ENCODE results near the gene ANKS1A. TPM values are rescaled to one million over a fixed set of nuclear protein-coding genes. Genes with fewer than 3 reads are reported as not detected.

ANKS1A gene
- total and polyA plus RNA-seq, 9 donors = 16.0 to 45.0 (median 27.3) TPM

DNA sequence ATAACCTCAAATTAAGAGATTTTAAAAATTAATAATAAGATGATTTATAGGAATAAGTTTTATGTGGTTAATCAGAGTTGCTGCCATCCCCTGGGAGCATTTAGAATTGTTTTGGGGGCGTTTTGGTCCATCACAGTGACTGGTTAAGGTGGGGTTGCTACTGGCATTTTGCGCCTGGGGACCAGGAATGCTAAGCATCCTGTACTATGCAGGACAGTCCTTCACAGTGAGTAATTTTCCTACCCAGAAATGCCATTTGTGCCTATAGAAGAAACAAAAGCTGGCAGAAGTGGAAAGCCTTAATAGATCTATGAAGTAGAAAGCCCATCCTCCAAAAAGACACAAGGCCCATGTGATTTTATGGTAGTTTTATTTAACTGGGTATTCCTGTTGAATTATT, 118.0 kb downstream of the ANKS1A start:
- no peak for DNase-seq
- 86 to 96% (median 94%) methylated on average over 2 of the region's 2 CpGs for WGBS, 3 donors
- H3K9me3 ChIP-seq = no peaks in the 10 kb centered on the region
- TF ChIP-seq POLR2A (IDR thresholded peaks at IDR 0.05) (no peak), EP300 (IDR thresholded peaks at IDR 0.05) (no peak)
- TF ChIP-seq, protein P1, sequence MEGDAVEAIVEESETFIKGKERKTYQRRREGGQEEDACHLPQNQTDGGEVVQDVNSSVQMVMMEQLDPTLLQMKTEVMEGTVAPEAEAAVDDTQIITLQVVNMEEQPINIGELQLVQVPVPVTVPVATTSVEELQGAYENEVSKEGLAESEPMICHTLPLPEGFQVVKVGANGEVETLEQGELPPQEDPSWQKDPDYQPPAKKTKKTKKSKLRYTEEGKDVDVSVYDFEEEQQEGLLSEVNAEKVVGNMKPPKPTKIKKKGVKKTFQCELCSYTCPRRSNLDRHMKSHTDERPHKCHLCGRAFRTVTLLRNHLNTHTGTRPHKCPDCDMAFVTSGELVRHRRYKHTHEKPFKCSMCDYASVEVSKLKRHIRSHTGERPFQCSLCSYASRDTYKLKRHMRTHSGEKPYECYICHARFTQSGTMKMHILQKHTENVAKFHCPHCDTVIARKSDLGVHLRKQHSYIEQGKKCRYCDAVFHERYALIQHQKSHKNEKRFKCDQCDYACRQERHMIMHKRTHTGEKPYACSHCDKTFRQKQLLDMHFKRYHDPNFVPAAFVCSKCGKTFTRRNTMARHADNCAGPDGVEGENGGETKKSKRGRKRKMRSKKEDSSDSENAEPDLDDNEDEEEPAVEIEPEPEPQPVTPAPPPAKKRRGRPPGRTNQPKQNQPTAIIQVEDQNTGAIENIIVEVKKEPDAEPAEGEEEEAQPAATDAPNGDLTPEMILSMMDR (IDR thresholded peaks at IDR 0.05) = no peak
- H3K27me3 ChIP-seq = no peaks in the 10 kb centered on the region
- H3K4me1 ChIP-seq (ENCODE audit: insufficient read depth) = no peaks in the 10 kb centered on the region
- no peak overlapping the region for H3K4me3 ChIP-seq
- intact Hi-C loops (cut with DNase I) = no loop called here
- H3K27ac ChIP-seq = no peak overlapping the region
- H3K36me3 ChIP-seq = no peaks in the 10 kb centered on the region

DNA sequence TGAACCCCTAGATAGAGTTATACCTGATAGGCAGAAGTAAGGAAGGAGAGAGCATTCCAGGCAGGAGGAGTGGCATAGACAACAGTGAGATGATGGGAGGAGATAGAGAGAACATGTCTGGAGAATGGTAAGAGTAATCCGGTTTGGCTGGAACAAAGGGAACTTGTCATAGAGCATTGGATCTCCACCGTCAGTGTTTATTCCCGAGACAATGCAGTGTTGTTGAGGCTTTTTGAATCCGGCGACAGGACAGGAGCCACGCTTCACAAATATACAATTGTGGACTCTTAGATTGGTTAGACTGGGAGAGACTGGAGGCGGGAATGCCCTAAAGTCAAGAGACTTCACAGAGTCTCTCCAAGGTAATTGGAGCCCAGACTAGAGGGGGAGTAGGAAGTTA, 119.8 kb downstream of the ANKS1A start:
- TF ChIP-seq, protein P1 (IDR thresholded peaks at IDR 0.05) = no peak
- TF ChIP-seq EP300 (IDR thresholded peaks at IDR 0.05) = no peak
- TF ChIP-seq POLR2A (IDR thresholded peaks at IDR 0.05) = no peak
- intact Hi-C loops (cut with DNase I) = no loop called here

DNA sequence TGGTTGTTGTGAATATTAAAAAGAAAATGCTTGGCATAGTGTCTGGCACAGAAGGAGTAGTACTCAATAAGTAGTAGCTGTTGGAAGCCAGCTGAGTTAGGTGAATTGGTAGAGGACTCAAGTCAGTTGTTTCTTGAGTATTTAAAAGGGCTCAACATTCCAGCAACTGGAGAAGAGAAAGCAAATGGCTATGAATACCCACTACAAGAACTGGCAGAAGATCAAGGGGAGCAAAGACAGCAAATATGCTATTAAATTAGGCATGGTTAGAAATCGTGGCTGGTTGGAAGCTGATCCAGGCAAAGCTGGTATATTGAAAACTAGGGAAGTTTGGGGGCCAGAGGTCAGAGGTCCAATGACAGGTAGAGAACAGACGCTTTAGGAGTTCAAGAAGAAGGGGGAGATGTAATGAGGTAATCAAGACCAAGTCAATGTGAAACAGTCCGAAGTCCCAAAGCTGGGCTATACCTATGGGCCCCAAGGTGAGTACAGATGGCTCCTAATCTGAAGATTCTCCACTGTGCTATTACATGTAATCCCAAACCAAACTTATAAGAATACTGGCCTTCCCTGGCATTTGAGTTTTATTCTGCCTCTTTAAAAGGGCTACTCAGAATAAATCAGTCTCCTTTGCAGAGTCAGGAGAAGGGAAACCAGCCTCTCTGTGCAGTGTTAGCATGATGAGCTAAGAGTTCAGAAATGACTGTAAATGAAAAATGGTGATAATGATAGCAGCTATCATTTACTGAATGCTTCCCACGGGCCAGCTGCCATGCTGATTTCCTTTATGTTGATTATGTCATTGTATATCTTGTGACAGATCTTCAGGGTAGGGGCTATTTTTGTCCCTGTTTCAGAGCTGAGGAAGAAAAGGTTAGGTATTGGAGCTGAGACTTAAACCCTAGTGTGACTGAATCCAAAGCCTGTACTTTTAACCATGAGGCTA, 122.3 kb downstream of the ANKS1A start:
- intact Hi-C loops (cut with DNase I) = no loop called here
- H3K4me3 ChIP-seq = no peak overlapping the region

More for the DNA sequence above, 119.8 kb downstream of the ANKS1A start:
- DNase-seq = no peak
- Histone ChIP-seq H3K27ac (no peak overlapping the region), H3K36me3 (no peaks in the 10 kb centered on the region), H3K9me3 (no peaks in the 10 kb centered on the region), H3K4me3 (no peak overlapping the region), H3K27me3 (no peaks in the 10 kb centered on the region), H3K4me1 (ENCODE audit: insufficient read depth) (no peaks in the 10 kb centered on the region)
- 90 to 97% (median 95%) methylated on average over 7 of the region's 7 CpGs for WGBS, 3 donors

DNA sequence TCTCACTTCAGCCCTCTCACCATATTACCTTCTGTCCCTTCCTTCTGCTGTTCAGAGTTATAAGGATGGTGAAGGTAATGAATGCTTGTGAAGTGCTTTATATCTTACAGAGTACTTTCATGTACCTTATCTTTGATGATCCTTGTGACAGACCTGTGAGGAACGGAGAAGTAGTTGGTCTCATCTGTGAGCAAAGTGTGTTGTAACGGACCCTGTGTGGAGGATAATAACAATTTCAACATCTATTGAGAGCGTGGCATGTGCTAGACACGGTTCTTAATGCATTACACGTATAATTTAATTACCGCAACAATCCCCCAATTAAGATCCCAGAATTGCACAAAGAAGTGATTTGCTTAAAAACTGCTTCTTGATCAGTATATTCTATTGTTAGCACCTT, 124.6 kb downstream of the ANKS1A start:
- H3K9me3 ChIP-seq = no peaks in the 10 kb centered on the region
- intact Hi-C loops (cut with DNase I) = no loop called here
- H3K4me3 ChIP-seq = no peak overlapping the region
- DNase-seq = no peak
- no peaks in the 10 kb centered on the region for H3K27me3 ChIP-seq
- 96 to 97% (median 97%) methylated on average over 6 of the region's 6 CpGs for WGBS, 3 donors
- H3K4me1 ChIP-seq (ENCODE audit: insufficient read depth) = peaks cover 15% of the 10 kb centered on the region
- no peak overlapping the region for H3K27ac ChIP-seq
- no peaks in the 10 kb centered on the region for H3K36me3 ChIP-seq
- no peak for TF ChIP-seq EP300 (IDR thresholded peaks at IDR 0.05)
- TF ChIP-seq POLR2A (IDR thresholded peaks at IDR 0.05) = no peak
- TF ChIP-seq, protein P1 (IDR thresholded peaks at IDR 0.05) = no peak

More for the DNA sequence above, 122.3 kb downstream of the ANKS1A start:
- no peaks in the 10 kb centered on the region for H3K27me3 ChIP-seq
- no peak overlapping the region for H3K27ac ChIP-seq
- H3K36me3 ChIP-seq = no peaks in the 10 kb centered on the region
- no peaks in the 10 kb centered on the region for H3K9me3 ChIP-seq
- H3K4me1 ChIP-seq (ENCODE audit: insufficient read depth) = peaks cover 4% of the 10 kb centered on the region
- 48 to 59% (median 55%) methylated on average over 4 of the region's 4 CpGs for WGBS, 3 donors
- DNase-seq = no peak
- TF ChIP-seq EP300 (IDR thresholded peaks at IDR 0.05) (no peak), POLR2A (IDR thresholded peaks at IDR 0.05) (no peak)
- TF ChIP-seq, protein P1 (IDR thresholded peaks at IDR 0.05) = no peak

Measured in ovary (tissue), 9 donors.